Activated naive CD4-positive, alpha-beta T cell treated with anti-CD3 and anti-CD28 coated beads, Interleukin-2, amount 50 U/mL, for 72 hours (primary cell): Measurements from ENCODE around the gene IL5. TPM values are rescaled to one million over a fixed set of nuclear protein-coding genes. Genes with fewer than 3 reads are reported as not detected.

Experiments used
- ATAC-seq, 2 donors: fragments of 150-1000 bp; cut with Tn5 transposase; 2 replicates each; pipeline ENCODE4 v1.10.0; 2021; ENCODE audit warnings: mild to moderate bottlenecking in 2 of 2, moderate library complexity in 2 of 2
- DNase-seq, 2 donors: peaks; one replicate each; pipeline ENCODE4 v3.0.0; 2021 to 2022; ENCODE audit warnings: low spot score in 2 of 2
- H3K27ac Mint-ChIP-seq, 2 donors: one replicate each; pipeline ENCODE4 v1.8.0; 2022; ENCODE audit warnings: mild to moderate bottlenecking in 2 of 2, mixed read lengths in 2 of 2
- H3K36me3 Mint-ChIP-seq, 2 donors: one replicate each; pipeline ENCODE4 v1.8.0; 2022; ENCODE audit warnings: mixed read lengths in 2 of 2
- H3K9me3 Mint-ChIP-seq, 2 donors: one replicate each; pipeline ENCODE4 v1.8.0; 2022; ENCODE audit warnings: mixed read lengths in 2 of 2
- total RNA-seq, 2 donors: library from RNA; stranded (reverse); gene quantifications; one replicate each; pipeline ENCODE4 v1.2.3, GENCODE V29; 2022

The IL5 gene
- total RNA-seq, 2 donors from 2014 or later = not detected

- ATAC-seq = no peak
- DNase-seq = no peak
- H3K36me3 Mint-ChIP-seq = no peaks in the 10 kb centered on the region
- H3K9me3 Mint-ChIP-seq = no peaks in the 10 kb centered on the region
- no peak overlapping the region for H3K27ac Mint-ChIP-seq
These were observed 37.7 kb downstream of the IL5 start for GRCh38 chr5:132505641-132506040.

- H3K27ac Mint-ChIP-seq = no peak overlapping the region
- ATAC-seq (no peak), DNase-seq (no peak)
- H3K36me3 Mint-ChIP-seq = no peaks in the 10 kb centered on the region
- no peaks in the 10 kb centered on the region for H3K9me3 Mint-ChIP-seq
These were observed 38.6 kb downstream of the IL5 start for GRCh38 chr5:132504746-132505145.

- Mint-ChIP-seq H3K36me3 (no peaks in the 10 kb centered on the region), H3K27ac (no peak overlapping the region), H3K9me3 (no peaks in the 10 kb centered on the region)
- DNase-seq (peak in 1 of 2 donors; percentile 31), ATAC-seq (no peak)
These were observed 40.1 kb downstream of the IL5 start for GRCh38 chr5:132503244-132503643.

- Mint-ChIP-seq H3K27ac (peak overlapping the region in 1 of 2 donors; percentile 56), H3K36me3 (no peaks in the 10 kb centered on the region), H3K9me3 (no peaks in the 10 kb centered on the region)
- DNase-seq (peak in 1 of 2 donors; percentile 41), ATAC-seq (no peak)
These were observed 41.1 kb downstream of the IL5 start for GRCh38 chr5:132501961-132502931.

GRCh38 chr5:132501629-132501956, 41.7 kb downstream of the IL5 start:
- Mint-ChIP-seq H3K36me3 (no peaks in the 10 kb centered on the region), H3K27ac (no peak overlapping the region), H3K9me3 (no peaks in the 10 kb centered on the region)
- DNase-seq (no peak), ATAC-seq (no peak)

GRCh38 chr5:132500931-132501628, 42.2 kb downstream of the IL5 start:
- Mint-ChIP-seq H3K9me3 (no peaks in the 10 kb centered on the region), H3K27ac (peak overlapping the region; percentile 53 to 55), H3K36me3 (no peaks in the 10 kb centered on the region)
- ATAC-seq (peak; percentile 46 to 48), DNase-seq (peak; percentile 73 to 76)

- no peaks in the 10 kb centered on the region for H3K9me3 Mint-ChIP-seq
- no peaks in the 10 kb centered on the region for H3K36me3 Mint-ChIP-seq
- peak overlapping the region in 1 of 2 donors; percentile 94 for H3K27ac Mint-ChIP-seq
- DNase-seq (peak; percentile 15 to 54), ATAC-seq (no peak)
These were observed 42.9 kb downstream of the IL5 start for GRCh38 chr5:132500244-132500930.

GRCh38 chr5:132499440-132500243, 43.7 kb downstream of the IL5 start:
- H3K36me3 Mint-ChIP-seq = no peaks in the 10 kb centered on the region

GRCh38 chr5:132498686-132499271, 44.5 kb downstream of the IL5 start:
- peak overlapping the region; percentile 33 to 94 for H3K27ac Mint-ChIP-seq
- no peak for ATAC-seq
- H3K36me3 Mint-ChIP-seq = no peaks in the 10 kb centered on the region
- H3K9me3 Mint-ChIP-seq = no peaks in the 10 kb centered on the region
- peak; percentile 5 to 49 for DNase-seq

More at GRCh38 chr5:132499440-132500243, 43.7 kb downstream of the IL5 start:
- peak; percentile 3 to 51 for DNase-seq
- ATAC-seq = no peak
- Mint-ChIP-seq H3K27ac (peak overlapping the region; percentile 3 to 94), H3K9me3 (no peaks in the 10 kb centered on the region)

GRCh38 chr5:132498152-132498551, 45.2 kb downstream of the IL5 start:
- Mint-ChIP-seq H3K27ac (peak overlapping the region in 1 of 2 donors; percentile 94), H3K9me3 (no peaks in the 10 kb centered on the region), H3K36me3 (no peaks in the 10 kb centered on the region)
- ATAC-seq = no peak
- peak in 1 of 2 donors; percentile 56 for DNase-seq

- no peaks in the 10 kb centered on the region for H3K36me3 Mint-ChIP-seq
- peak overlapping the region; percentile 94 to 97 for H3K27ac Mint-ChIP-seq
- DNase-seq (peak in 1 of 2 donors; percentile 6), ATAC-seq (no peak)
- H3K9me3 Mint-ChIP-seq = no peaks in the 10 kb centered on the region
These were observed 45.8 kb downstream of the IL5 start for GRCh38 chr5:132497488-132497997.

- Mint-ChIP-seq H3K27ac (peak overlapping the region; percentile 94 to 97), H3K36me3 (no peaks in the 10 kb centered on the region), H3K9me3 (no peaks in the 10 kb centered on the region)
- ATAC-seq (peak; percentile 5 to 14), DNase-seq (peak; percentile 67 to 72)
These were observed 46.5 kb downstream of the IL5 start for GRCh38 chr5:132496631-132497487.

- H3K9me3 Mint-ChIP-seq = no peaks in the 10 kb centered on the region
These were observed 47.1 kb downstream of the IL5 start for GRCh38 chr5:132496191-132496630.

GRCh38 chr5:132495667-132496190, 47.6 kb downstream of the IL5 start:
- no peaks in the 10 kb centered on the region for H3K36me3 Mint-ChIP-seq
- DNase-seq (peak; percentile 77 to 81), ATAC-seq (peak; percentile 36 to 60)
- peak overlapping the region; percentile 94 to 96 for H3K27ac Mint-ChIP-seq
- H3K9me3 Mint-ChIP-seq = no peaks in the 10 kb centered on the region

More at GRCh38 chr5:132496191-132496630, 47.1 kb downstream of the IL5 start:
- DNase-seq (peak; percentile 85 to 87), ATAC-seq (peak; percentile 65)
- no peaks in the 10 kb centered on the region for H3K36me3 Mint-ChIP-seq
- peak overlapping the region; percentile 94 to 97 for H3K27ac Mint-ChIP-seq
